Fibroblast of mammary gland (primary cell): ENCODE results near the gene CLMP.
A peak's percentile ranks its signal among the peaks of the same experiment; 100 is the strongest.

Source experiments
- DNase-seq: peaks from one replicate; pipeline ENCODE4 v3.0.0-alpha.2; 2010; ENCODE audit warnings: low read depth
- H3K4me3 ChIP-seq: 2 replicates; pipeline ENCODE4 v1.5.1; 2011; ENCODE audit warnings: low read depth, mild to moderate bottlenecking, low read length, moderate library complexity; ENCODE audit not compliant: control insufficient read depth
- TF ChIP-seq, protein P1 (sequence below): conservative IDR thresholded peaks from 2 replicates; pipeline ENCODE4 v1.5.1; 2011; ENCODE audit warnings: low read depth, low read length, inconsistent platforms; ENCODE audit not compliant: control insufficient read depth, insufficient read depth

CLMP gene

GRCh38 chr11:123034597-123034996 is 160.5 kb downstream of the CLMP start:
- no peak overlapping the region for H3K4me3 ChIP-seq
- peak; percentile 17 for DNase-seq
- TF ChIP-seq, protein P1, sequence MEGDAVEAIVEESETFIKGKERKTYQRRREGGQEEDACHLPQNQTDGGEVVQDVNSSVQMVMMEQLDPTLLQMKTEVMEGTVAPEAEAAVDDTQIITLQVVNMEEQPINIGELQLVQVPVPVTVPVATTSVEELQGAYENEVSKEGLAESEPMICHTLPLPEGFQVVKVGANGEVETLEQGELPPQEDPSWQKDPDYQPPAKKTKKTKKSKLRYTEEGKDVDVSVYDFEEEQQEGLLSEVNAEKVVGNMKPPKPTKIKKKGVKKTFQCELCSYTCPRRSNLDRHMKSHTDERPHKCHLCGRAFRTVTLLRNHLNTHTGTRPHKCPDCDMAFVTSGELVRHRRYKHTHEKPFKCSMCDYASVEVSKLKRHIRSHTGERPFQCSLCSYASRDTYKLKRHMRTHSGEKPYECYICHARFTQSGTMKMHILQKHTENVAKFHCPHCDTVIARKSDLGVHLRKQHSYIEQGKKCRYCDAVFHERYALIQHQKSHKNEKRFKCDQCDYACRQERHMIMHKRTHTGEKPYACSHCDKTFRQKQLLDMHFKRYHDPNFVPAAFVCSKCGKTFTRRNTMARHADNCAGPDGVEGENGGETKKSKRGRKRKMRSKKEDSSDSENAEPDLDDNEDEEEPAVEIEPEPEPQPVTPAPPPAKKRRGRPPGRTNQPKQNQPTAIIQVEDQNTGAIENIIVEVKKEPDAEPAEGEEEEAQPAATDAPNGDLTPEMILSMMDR: no peak

DNA sequence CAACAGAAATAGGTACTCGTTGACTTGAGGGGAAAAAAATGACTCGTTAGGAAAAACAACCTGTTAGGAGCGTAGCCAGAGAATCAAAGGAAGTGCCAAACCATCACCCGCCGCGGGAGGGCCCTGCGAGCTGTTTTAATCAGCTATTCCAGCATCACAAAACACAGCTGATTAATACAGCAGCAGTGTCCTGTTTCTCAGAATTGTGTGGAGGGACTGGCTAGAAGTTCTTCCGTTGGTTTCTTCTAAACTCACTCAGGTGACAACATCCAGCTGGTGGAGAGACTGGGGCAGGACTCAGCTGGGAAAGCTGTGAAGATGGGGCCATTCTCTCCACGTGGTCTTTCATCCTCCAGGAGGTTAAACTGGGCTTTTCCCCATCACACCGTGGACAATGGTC is 161.2 kb downstream of the CLMP start:
- H3K4me3 ChIP-seq: no peak overlapping the region
- DNase-seq: peak; percentile 29
- TF ChIP-seq, protein P1: peak; percentile 40

DNA sequence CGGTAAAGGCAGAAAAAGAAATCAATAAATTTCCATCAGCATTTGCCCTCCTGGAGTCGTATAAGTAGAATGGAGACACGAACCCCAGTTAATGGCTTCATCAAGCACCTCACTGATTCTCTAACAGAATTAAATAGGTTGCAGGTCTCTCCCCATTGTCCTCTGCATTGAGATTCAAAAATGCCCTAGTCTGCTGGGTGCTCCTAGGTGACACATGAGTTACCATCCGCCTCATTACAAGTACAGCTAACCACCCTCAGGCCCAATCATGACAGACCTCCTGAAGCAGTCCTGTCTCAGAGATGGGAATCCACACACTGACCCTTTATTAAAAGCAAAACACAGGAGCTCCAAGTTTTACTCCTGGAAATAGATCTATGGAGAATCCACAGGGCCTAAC is 164.5 kb downstream of the CLMP start:
- no peak for DNase-seq
- TF ChIP-seq, protein P1: no peak
- no peak overlapping the region for H3K4me3 ChIP-seq

- H3K4me3 ChIP-seq: no peak overlapping the region
- TF ChIP-seq, protein P1: peak; percentile 82
- peak; percentile 59 for DNase-seq
Observed at GRCh38 chr11:123020968-123021367, 174.1 kb downstream of the CLMP start.
